ENCODE results near the gene ZBED4.

DNA sequence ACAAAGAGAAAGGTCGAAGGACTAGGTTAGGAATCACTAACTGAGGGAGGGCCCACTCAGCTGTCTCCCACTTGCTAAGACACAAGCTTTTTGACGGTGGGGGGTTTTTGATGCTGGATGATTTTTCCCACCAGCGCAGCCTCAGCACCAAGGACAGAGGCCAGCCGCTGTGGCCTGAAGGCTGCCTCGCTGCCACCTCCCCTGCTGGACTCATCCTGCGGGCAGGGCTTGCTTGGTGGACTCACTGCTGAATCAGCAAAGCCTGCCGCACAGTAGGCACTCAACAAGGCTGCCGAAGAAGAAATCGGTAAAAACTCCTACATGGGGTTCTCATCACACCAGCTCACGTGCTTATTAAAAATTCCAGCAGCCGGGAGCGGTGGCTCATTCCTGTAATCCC, 62.0 kb downstream of the ZBED4 start:
- TF ChIP-seq POLR2A (IDR thresholded peaks at IDR 0.05) (no peak), POLR2AphosphoS5 (IDR thresholded peaks at IDR 0.05) (no peak)
- TF ChIP-seq, protein P1, sequence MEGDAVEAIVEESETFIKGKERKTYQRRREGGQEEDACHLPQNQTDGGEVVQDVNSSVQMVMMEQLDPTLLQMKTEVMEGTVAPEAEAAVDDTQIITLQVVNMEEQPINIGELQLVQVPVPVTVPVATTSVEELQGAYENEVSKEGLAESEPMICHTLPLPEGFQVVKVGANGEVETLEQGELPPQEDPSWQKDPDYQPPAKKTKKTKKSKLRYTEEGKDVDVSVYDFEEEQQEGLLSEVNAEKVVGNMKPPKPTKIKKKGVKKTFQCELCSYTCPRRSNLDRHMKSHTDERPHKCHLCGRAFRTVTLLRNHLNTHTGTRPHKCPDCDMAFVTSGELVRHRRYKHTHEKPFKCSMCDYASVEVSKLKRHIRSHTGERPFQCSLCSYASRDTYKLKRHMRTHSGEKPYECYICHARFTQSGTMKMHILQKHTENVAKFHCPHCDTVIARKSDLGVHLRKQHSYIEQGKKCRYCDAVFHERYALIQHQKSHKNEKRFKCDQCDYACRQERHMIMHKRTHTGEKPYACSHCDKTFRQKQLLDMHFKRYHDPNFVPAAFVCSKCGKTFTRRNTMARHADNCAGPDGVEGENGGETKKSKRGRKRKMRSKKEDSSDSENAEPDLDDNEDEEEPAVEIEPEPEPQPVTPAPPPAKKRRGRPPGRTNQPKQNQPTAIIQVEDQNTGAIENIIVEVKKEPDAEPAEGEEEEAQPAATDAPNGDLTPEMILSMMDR (IDR thresholded peaks at IDR 0.05) = no peak
